OCI-M2 (cell line): ENCODE results near the gene MEGF9.

Experiments
- DNase-seq: peaks from one replicate; lab custom pipeline; 2025; ENCODE audit not compliant: unreplicated experiment; lab: John Stamatoyannopoulos, UW

The MEGF9 gene

DNA sequence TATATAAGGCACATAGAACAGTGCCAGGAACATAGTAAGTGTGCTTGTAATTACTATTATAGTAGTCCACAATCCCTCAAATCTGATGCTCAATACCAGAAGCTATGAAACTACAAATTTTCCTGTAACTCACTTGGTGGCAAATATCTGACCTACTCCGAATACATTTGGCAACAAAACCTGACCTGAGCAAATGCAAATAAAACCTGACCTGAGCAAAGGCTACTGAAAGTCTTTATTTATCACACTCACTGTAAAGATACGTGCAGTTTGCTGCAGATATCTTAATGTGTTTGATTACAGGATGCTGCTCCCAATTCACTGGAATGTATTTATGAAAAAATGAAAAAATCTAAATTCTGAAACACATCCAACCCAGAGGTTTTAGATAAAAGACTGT, 7.1 kb downstream of the MEGF9 start:
- DNase-seq = no peak

DNA sequence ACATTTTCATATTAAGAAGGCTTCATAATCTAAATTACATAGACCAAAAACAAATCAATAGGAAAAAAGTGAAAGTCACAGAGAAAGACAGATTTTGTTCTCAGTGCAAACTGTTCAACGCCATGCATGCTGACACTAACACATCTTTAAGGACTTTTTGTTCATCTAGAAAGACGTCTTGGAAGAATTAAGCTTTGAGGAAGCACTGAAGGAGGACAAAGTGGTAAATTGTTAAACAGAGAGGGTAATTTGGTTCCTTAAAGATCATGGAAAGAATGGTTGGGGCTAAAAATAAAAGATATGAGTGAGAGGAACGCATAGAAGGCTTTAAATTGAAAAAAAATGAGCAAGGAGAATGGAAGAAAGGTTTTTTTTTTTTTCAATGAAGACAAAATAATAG, 9.1 kb downstream of the MEGF9 start:
- no peak for DNase-seq

DNA sequence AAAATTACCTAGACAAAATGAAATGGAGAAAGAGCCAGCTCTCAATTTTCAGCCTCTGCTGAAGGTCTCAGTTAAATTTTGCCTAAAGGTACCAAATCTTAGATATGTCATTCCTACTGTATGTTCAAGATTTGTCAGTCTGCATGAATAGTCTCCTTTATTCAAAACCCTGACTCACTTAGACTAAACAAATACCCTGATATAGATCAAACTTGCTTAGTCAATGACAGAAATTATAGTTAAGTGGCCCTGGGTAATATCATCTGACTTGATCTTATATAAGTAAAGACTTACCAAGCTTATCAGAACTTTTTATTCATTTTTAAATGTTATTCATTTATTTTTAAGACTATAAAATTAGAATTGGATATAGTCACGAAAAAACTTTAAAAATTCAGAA, 12.2 kb downstream of the MEGF9 start:
- DNase-seq = no peak

DNA sequence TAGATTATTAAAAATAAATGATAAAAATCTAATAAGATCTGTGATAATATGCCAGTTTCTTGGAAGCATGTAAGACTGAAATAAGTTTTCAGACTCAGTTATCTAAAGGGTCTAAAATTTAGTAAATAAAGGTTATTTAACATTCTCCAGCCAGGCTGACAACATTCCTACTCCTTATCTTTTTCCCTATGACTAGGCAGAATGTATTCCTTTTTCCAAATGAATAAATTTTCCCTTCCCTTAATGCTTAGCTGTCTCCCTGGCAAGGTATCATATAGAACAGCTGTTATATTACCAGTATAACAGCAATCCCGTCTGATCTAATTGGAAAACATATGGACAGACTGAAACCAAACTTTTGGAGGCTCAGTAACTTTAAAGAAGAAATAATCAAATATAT, 13.0 kb downstream of the MEGF9 start:
- DNase-seq = no peak

DNA sequence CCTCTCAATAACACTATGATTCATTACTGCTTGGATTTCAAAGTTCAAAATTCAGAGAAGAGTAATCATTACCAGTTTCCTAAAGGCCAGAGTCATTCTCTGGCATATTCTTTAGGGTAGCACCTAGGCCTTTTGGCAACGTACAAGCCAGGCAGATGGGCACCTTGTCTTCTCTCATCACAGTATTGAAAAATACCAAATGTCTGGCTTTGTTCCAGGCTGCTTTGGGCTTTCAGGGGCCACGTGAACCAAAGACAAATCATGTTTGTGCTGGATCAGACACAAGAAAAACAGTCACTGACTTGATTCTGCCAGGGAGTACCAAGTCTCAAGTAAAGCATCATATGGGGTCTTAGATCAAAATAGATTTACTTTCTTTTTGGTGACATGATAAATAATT, 15.5 kb downstream of the MEGF9 start:
- no peak for DNase-seq

DNA sequence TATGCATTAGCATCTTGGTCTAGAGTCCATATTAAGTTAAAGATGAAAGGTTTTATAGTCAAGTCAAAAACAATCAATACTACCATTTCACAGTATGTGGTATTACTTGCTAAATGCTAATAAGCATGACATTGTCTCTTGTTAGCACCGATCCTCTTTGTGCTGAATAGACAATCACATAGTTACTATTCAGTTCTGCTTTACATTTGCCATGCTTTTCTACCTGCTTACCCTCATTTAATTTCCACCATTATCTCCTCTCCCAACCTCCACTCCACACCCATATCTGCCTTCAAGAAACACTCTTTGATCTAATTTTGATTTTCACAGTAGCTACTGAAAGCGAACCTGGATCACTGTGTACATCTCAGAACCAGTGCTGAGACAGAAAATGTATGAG, 16.8 kb downstream of the MEGF9 start:
- no peak for DNase-seq

DNA sequence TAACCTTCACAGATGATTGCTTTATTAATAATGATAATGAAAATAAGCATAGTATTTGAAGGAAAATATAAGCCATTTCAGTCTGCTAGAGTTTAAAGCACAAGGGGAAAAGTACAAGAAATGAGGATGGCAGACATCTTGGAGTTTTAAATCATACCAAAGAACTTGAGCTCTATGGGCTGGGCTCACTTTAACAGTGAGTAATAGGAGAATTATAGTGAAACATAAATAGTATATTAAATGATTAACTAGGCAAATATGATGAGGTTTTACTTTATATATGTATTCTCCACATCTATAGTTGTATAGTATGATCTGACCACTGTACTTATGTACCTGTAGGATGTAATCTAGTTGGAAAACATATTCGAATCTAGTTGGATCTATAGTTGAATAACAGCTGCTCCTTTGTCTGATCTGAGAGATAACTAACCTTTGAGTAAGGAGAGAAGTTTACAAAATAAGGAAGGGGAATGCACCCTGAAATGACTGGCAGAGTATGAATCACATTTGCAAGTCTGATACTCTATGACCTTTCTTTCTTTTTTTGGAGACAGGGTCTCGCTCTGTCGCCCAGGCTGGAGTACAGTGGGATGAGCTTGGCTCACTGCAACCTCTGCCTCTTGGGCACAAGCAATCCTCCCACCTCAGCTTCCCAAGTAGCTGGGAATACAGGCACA, 17.6 kb downstream of the MEGF9 start:
- no peak for DNase-seq

DNA sequence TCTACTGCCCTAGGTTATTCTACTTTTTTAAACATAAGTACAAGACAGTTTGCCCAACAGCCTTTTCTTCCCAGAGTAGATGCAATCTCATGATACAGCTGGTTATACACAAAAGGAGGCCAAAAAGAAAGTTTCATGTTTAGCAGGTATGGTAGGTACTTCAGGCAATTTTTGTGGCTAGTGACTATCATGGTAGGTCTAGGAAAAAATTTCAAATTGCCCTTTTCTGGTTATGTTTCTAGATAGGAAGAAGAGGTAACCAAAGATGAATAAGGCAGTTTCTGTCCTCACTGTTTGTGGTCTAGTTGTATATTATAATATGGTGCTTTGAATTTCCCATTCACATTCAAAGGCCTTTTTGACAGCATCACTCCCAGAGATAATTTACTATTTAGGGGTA, 19.7 kb downstream of the MEGF9 start:
- DNase-seq = no peak

DNA sequence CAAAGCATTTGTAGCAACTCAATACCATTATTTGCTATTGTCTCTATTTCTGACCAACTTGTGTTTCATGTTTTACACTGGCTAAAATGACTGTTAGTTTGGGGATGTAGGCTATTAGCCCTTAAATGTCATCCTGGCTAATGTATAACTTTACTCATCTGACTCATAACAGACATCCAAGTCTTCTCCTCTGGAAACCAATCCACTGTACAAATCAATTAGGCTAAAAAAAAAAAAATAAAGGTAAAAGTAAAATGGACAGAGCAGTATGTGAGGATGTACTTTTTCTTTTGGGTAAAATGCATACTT, 20.6 kb downstream of the MEGF9 start:
- DNase-seq = no peak

DNA sequence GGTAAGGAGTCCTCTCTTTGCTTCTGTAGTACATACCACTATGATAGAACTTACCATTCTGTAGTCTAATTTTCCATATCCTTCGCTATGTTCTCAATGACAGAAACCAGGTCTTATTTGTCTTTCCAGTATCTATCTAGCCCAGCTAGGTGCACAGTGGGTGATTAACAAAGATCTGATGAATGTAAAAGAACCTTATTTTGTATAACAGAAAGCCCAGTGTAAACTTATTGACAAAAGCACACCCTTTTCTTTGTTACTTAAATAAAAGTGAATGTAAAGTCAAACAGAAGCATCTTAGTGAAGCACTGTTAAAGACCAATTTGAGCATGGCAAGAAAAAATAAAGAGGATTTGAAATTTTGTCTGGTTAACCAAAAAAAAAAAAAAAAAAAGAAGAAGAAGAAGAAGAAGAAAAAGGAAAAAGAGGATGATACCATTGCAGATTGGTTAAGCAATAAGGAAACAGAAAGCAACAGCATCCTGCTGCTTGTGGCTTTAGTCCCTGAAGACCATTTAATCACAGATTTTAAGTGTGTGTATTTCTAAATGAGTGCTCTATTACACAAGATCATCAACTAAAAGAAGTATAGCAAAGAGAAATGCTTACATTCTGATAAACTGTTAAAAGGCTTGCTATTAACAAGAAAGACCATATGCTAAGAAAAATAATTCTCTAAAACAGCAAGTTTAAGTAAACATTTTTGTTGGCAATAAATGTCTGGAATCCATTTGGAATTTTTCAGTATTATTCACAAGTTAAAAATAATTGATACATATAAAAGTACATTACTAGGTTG, 21.2 kb downstream of the MEGF9 start:
- no peak for DNase-seq

DNA sequence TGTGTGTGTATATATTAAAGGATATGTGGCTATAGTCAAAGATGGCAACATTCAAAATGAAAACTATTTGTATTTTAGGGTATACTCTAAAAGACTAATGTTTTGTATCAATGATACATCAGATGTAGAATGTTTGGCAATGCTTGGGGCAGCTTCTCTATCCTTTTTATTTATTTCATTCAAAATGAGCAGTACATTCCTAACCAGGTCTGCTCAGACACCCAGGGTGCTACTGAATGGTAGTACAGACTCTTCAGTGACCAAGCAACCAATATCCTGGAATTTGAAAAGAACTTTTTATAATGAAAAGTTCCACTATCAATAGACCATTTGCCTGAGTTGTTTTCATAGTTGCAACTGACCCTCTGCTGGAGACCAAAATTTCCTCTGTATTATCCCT, 23.9 kb downstream of the MEGF9 start:
- no peak for DNase-seq

DNA sequence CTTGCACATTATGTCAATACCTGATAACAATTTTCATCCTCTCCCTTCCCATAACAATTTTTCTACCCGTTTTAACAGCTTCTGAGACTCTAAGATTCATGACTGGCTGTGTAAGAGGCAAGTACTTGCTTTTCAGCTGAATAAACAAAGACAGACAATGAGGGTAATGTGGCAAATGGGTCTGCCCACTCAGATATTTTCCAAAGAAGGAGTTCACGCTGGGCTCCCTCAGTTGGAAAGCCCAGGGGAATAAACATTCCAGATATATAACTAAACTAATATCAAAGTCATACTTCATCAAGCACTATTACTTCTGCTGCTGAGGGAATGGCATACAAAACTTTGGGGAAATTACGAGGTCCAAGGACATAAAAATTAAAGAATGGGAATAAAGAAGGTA, 24.4 kb downstream of the MEGF9 start:
- no peak for DNase-seq

DNA sequence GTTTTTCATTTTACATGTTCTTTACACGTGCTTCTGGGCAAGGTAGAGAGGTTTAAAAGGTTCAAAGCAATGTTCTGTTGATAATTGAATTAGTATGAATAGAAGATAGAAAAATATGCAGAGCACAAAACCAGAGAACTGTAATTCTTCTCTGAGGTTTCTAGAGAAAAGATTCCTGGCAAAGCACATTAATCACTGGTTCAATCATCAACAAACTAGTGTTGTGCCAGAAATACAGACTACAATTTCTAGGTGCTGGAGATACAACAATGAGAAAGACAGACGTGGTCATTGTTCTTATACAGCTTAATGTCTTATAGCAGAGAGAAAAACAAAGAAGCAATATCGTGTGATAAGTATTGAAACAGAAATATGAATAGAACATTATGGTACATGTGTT, 25.5 kb downstream of the MEGF9 start:
- DNase-seq = no peak

DNA sequence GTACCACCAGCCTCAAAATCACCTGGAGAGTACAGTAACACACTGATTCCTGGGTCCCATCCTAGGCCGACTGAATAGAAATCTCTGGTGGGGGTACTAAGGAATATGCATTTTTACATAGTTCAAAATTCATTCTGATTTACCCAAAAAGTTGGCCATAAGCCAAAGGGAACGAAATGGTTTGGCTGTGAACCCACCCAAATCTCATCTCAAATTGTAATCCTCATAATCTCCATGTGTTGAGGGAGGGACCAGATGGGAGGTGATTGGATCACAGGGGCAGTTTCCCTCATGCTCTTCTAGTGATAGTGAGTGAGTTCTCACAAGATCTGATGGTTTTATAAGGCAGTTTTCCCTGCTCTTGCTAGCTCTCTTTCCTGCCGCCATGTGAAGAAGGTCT, 31.1 kb downstream of the MEGF9 start:
- no peak for DNase-seq

DNA sequence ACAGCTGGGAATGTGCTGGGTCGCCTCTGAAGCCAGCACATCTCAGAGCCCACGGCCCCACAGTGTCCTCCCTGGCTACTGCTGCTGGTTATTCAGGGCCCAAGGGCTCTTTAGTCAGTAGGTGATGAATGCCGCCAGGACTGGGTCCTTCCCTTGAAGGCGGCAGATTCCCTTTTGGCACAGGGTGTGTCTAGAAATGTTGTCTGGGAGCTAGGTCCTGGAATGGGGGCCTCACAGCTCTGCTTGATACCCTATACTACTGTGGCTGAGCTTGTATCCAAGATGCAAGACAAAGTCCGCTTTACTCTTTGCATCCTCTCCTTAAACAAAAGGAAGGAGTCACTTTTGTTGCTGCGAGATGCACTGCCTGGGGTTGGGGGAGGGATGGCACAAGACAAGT, 33.1 kb downstream of the MEGF9 start:
- no peak for DNase-seq

DNA sequence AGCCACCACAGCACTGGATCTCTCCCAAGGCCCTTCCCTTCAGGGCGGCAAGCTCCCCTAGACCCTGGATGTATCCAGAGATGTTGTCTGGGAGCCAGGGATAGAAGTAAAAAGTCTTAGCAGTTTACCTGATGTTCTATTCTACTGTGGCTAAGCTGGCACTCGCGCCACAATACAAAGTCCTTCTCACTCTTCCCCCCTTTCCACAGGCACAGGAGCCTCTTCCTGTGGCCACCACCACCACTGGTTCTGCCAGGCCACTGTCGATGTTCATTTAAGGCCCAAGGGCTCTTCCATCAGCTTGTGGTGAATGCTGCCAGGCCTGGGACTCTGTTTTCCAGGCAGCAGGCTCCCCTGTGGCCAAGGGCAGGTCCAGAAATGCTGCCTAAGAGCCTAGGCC, 33.7 kb downstream of the MEGF9 start:
- DNase-seq = no peak

DNA sequence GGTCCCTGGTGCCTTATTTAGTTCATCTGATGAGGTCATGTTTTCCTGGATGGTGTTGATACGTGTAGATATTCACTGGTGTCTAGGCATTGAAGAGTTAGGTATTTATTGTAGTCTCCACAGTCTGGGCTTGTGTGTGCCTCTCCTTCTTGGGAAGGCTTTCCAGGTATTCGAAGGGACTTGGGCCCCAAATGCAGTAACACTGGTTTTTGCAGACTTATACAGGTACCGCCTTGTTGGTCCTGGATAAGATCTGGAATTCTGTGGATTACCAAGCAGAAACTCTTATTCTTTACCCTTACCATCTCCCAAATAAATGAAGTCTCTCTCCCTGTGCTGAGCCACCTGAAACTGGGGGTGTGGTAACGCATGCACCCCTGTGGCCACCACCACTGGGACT, 34.1 kb downstream of the MEGF9 start:
- DNase-seq = no peak

DNA sequence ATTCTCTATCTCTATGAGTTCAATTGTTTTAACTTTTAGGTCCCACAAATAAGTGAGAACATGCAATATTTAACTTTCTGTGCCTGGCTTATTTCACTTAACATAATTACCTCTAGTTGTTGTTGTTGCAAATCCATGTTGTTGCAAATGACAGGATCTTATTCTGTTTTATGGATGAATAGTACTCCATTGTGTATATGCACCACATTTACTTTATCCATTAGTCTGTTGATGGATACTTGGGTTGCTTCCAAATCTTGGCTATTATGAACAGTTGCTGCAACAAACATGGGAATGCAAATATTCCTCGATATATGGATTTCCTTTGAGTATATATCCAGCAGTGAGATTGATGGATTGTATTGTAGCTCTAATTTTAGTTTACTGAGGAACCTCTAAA, 36.3 kb downstream of the MEGF9 start:
- no peak for DNase-seq

DNA sequence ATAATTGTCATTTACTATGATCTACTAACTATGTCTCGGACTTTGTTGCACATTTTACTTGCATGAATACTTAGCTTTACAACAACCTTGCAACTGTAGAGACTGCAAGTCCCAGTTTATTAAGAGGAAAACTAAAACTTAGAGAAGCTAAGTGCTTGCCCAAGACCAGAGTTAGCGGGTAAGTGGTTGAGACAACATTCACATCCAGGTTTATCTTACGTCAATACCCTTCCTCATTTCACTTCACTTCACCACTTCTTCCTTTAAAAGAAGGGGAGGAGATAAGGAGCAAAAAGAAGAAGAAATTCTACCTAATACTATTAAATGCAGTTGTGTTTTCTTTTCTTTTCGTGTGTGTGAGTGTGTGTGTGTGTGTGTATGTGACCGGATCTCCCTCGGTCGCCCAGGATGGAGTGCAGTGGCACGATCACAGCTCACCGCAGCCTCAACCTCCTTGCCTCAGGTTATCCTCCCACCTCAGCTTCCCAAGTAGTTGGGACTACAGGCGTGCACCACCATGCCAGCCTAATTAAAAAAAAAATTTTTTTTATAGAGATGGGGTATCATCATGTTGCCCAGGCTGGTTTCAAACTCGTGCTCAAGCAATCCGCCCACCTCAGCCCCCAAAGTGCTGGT, 37.4 kb downstream of the MEGF9 start:
- DNase-seq = no peak

DNA sequence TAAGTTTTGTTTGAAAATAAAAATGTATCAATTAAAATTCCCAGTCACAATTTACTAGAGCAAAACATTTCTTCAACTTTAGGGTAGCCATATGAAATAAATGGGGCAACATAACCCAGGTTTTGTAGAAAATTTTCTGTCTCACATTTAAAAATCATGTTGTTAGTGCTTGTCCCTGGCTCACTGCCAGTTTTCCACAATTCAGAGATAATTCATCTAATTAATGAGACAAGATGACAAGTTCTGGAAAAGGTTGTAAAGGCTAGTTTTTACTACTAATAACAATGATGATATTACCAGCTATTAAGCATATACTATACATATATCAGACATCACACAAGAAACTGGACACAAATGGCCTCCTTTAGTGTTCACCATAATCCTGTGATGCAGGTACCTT, 45.9 kb downstream of the MEGF9 start:
- no peak for DNase-seq

DNA sequence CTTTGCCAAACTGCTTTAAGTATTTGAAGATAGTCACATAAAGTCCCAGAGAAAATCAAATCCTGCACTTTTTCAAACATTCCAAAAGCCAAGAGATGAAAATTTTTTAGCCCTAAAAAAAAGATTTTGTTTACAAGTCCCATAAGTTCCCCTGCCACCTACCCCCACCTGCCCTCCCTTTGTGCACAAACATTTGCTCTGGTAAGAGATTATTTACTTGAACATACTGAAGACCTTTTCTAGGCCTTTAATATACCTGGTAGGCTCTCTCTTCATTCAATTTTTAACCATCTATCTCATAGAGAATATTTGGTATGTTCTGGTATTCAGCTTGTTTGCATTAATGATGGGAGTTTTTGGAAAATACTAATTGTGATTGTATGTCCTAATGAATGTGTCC, 50.3 kb downstream of the MEGF9 start:
- no peak for DNase-seq

DNA sequence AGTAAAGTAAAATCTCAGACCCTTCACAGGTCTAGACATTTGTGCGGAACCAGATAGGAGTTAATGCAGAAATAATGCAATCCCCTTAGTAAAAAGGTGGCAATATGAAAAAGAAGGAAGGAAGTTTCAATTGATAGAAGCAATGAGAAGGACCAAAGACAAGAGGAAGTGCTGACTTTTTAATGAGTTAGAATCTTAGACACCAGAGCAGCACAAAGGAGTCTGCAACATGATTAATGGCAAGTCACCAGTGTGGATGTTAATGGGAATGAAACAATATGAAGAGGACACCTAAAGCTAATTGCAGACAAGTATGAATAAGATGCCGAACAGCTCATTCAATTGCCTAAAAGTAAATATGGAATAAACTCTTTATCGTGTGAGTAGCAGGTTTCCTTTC, 50.9 kb downstream of the MEGF9 start:
- DNase-seq = no peak

DNA sequence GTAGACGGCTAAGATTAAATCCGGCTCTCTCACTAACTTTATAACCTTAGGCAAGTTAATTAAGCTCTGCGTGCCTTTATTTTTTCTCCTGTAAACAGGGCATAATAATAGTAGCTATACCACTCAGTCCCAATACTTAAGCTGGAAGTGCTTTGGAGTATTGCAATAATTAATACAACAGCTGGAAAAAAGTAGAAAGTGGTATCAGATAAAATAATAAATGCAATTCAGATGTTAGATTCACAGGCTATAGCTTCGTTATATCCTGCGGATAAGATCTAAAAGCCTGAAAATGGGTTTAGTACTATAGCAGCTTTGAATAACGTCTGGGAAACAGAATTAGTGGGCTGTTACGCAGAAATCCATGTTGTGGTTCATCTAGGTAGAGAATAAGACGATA, 51.8 kb downstream of the MEGF9 start:
- DNase-seq = no peak
